Loucy (cell line): ENCODE data around the gene RMI1.
A peak's percentile ranks its signal among the peaks of the same experiment; 100 is the strongest.

Experiments used
- H2AFZ ChIP-seq: fragments of 200-600 bp; sonication (generic); 2 replicates; pipeline ENCODE4 v1.6.0; 2016; ENCODE audit warnings: antibody characterized with exemption, mild to moderate bottlenecking, low read length, moderate library complexity
- H3F3A ChIP-seq: fragments of 200-600 bp; 2 replicates; pipeline ENCODE4 v1.6.0; 2016; ENCODE audit warnings: antibody characterized with exemption, low read depth, mild to moderate bottlenecking
- H3K27me3 ChIP-seq: fragments of 200-600 bp; sonication (generic); 2 replicates; pipeline ENCODE4 v1.6.1; 2014; ENCODE audit warnings: low read length, mild to moderate bottlenecking; ENCODE audit not compliant: insufficient read depth, poor library complexity, severe bottlenecking
- H3K36me3 ChIP-seq: fragments of 200-600 bp; sonication (generic); 2 replicates; pipeline ENCODE4 v1.6.1; 2016; ENCODE audit warnings: low read length; ENCODE audit not compliant: insufficient read depth
- H3K4me1 ChIP-seq: fragments of 200-600 bp; sonication (generic); 2 replicates; pipeline ENCODE4 v1.5.1; 2014; ENCODE audit warnings: low read length, mild to moderate bottlenecking; ENCODE audit not compliant: insufficient read depth, poor library complexity, severe bottlenecking
- H3K4me2 ChIP-seq: fragments of 200-600 bp; sonication (generic); 2 replicates; pipeline ENCODE4 v1.6.0; 2014; ENCODE audit warnings: antibody characterized with exemption, low read length, low read depth, mild to moderate bottlenecking; ENCODE audit not compliant: poor library complexity, severe bottlenecking
- H3K4me3 ChIP-seq: fragments of 200-600 bp; sonication (generic); 2 replicates; pipeline ENCODE4 v1.5.1; 2014; ENCODE audit warnings: low read length, mild to moderate bottlenecking, mixed read lengths; ENCODE audit not compliant: poor library complexity, severe bottlenecking
- H3K79me2 ChIP-seq: fragments of 200-600 bp; sonication (generic); 2 replicates; pipeline ENCODE4 v1.6.1; 2014; ENCODE audit warnings: low read length; ENCODE audit not compliant: insufficient read depth
- H3K9ac ChIP-seq: fragments of 200-600 bp; sonication (generic); 2 replicates; pipeline ENCODE4 v1.6.0; 2014; ENCODE audit warnings: mild to moderate bottlenecking, low read depth, low read length, moderate library complexity; ENCODE audit not compliant: poor library complexity, severe bottlenecking
- H3K9me2 ChIP-seq: fragments of 200-600 bp; sonication (generic); replicated peaks from 2 replicates; pipeline ENCODE4 v1.6.1; 2016; ENCODE audit warnings: low read depth, low read length, mixed read lengths
- H3K9me3 ChIP-seq: fragments of 200-600 bp; sonication (generic); 2 replicates; pipeline ENCODE4 v1.6.1; 2014; ENCODE audit warnings: mild to moderate bottlenecking, antibody characterized with exemption, low read length, low read depth; ENCODE audit not compliant: insufficient read depth
- H4K20me1 ChIP-seq: fragments of 200-600 bp; sonication (generic); 2 replicates; pipeline ENCODE4 v1.6.0; 2014; ENCODE audit warnings: antibody characterized with exemption, low read length, mild to moderate bottlenecking; ENCODE audit not compliant: insufficient read depth, poor library complexity, severe bottlenecking
- CTCF ChIP-seq: fragments of 200-600 bp; sonication (generic); conservative IDR thresholded peaks from 2 replicates; pipeline ENCODE4 v1.5.1; 2014; ENCODE audit warnings: mild to moderate bottlenecking, antibody characterized with exemption, low read length
- EZH2phosphoT487 ChIP-seq: fragments of 200-600 bp; IDR thresholded peaks from 2 replicates; pipeline ENCODE4 v1.6.1; 2018; ENCODE audit warnings: antibody characterized with exemption, mild to moderate bottlenecking, moderate library complexity, borderline replicate concordance

The RMI1 gene

GRCh38 chr9:83979812-83980394, 702 bp upstream of the RMI1 start, which contains the start of gene HNRNPK:
Gene HNRNPK (minus strand): TSS chr9:83980215. CDS start chr9:83978252, 1,963 bp downstream.
- TF ChIP-seq EZH2phosphoT487 (no peak), CTCF (no peak)
- H3K4me3 ChIP-seq, result peak within 1 kb of the TSS; percentile 82
- H3F3A ChIP-seq, result no peaks in the 10 kb centered on the region
- H3K9ac ChIP-seq, result peak within 1 kb of the TSS; percentile 100
- peak within 1 kb of the TSS; percentile 89 for H3K4me2 ChIP-seq
- H3K36me3 ChIP-seq, result peaks cover 43% of the 10 kb centered on the region
- H3K9me2 ChIP-seq, result no peaks in the 10 kb centered on the region
- peaks cover 61% of the 10 kb centered on the region for H3K4me1 ChIP-seq
- H3K27me3 ChIP-seq, result peaks cover 13% of the 10 kb centered on the region
- H4K20me1 ChIP-seq, result peaks cover 71% of the 10 kb centered on the region
- H3K79me2 ChIP-seq, result peaks cover 95% of the 10 kb centered on the region
- peak within 1 kb of the TSS; percentile 68 for H2AFZ ChIP-seq
- H3K9me3 ChIP-seq, result no peaks in the 10 kb centered on the region

- Histone ChIP-seq H4K20me1 (peaks cover 64% of the 10 kb centered on the region), H3K79me2 (peaks cover 95% of the 10 kb centered on the region), H3K36me3 (peaks cover 30% of the 10 kb centered on the region), H3K9me2 (no peaks in the 10 kb centered on the region), H3K9me3 (no peaks in the 10 kb centered on the region), H3K27me3 (peaks cover 13% of the 10 kb centered on the region), H3K4me3 (peak overlapping the region; percentile 82), H3F3A (no peaks in the 10 kb centered on the region), H3K4me1 (peaks cover 55% of the 10 kb centered on the region), H3K4me2 (peak overlapping the region; percentile 82), H3K9ac (peak overlapping the region; percentile 100), H2AFZ (peak overlapping the region; percentile 68)
- no peak for TF ChIP-seq EZH2phosphoT487
- no peak for TF ChIP-seq CTCF
These were observed 694 bp downstream of the RMI1 start for GRCh38 chr9:83981126-83981871.

- H2AFZ ChIP-seq, result no peak overlapping the region
- H3K9me2 ChIP-seq, result no peaks in the 10 kb centered on the region
- peaks cover 81% of the 10 kb centered on the region for H3K79me2 ChIP-seq
- peak overlapping the region; percentile 82 for H3K4me2 ChIP-seq
- TF ChIP-seq CTCF, result no peak
- H3F3A ChIP-seq, result no peaks in the 10 kb centered on the region
- H3K4me3 ChIP-seq, result peak overlapping the region; percentile 30
- peak overlapping the region; percentile 35 for H3K9ac ChIP-seq
- H4K20me1 ChIP-seq, result peaks cover 31% of the 10 kb centered on the region
- peaks cover 49% of the 10 kb centered on the region for H3K4me1 ChIP-seq
- H3K9me3 ChIP-seq, result no peaks in the 10 kb centered on the region
- H3K27me3 ChIP-seq, result no peaks in the 10 kb centered on the region
- H3K36me3 ChIP-seq, result peaks cover 5% of the 10 kb centered on the region; the same call in 1 of the 2 replicates
These were observed 5.6 kb downstream of the RMI1 start for GRCh38 chr9:83986195-83986594.
